ENCODE data around the gene TP53. TPM values are rescaled to one million over a fixed set of nuclear protein-coding genes. Genes with fewer than 3 reads are reported as not detected.
"Not testable (repeated sequence)": the region's sequence is repeated elsewhere in the genome, so short reads cannot be mapped to it uniquely, and the experiment has no call there.

Gene TP53
- total RNA-seq, 5 donors from 2014 or later (not counting 1 experiment from before 2014, with no cell fraction given), result 65.1 to 108 (median 93.5) TPM

DNA sequence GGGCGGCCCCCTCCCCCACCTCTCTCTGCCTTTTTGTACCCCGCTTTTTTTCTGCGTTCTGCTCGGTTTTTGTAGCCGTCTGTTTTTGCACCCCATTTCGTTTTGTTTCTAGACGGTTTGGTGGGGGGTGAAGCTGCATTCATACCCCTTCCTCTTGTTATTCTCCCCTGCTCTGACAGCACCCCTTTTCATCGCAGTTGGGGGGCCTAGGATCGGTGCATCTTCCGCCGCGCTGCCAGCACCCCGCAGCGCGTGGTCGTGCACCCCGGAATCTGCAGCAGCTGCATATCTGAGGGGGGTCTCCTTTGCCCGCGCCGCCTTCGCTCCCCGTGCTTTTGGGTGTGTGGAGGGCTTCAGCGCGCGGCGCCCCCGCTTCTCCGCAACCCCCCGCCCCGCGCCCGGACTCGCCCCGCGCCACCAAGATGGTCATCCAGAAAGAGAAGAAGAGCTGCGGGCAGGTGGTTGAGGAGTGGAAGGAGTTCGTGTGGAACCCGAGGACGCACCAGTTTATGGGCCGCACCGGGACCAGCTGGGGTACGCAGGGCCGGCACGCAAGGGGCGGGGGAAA is 36.1 kb downstream of the TP53 start:
- H3K4me3 ChIP-seq (ENCODE audit: control insufficient read depth in 1 of 2, extremely low read depth in 1 of 2, low read length in 1 of 2), result peak overlapping the region; percentile 31 to 73
- ATAC-seq (replicated peaks in 1 of 4) (peak in 3 of 4 experiments; percentile 5 to 13 (median 12)), DNase-seq (peak in 1 of 35 experiments; percentile 17)
- Mint-ChIP-seq H3K4me1 (peaks cover 12 to 25% (median 18%) of the 10 kb centered on the region in 3 donors), H3K4me3 (peak overlapping the region; percentile 76 to 88 (median 79)), H3K9me3 (no peaks in the 10 kb centered on the region), H3K27me3 (peaks cover 18 to 56% of the 10 kb centered on the region in 2 donors), H3K27ac (no peak overlapping the region), H3K36me3 (no peaks in the 10 kb centered on the region)
- H3K27ac ChIP-seq (ENCODE audit: low read length), result no peak overlapping the region
- peaks cover 0 to 23% of the 10 kb centered on the region in 2 experiments for H3K4me1 ChIP-seq (ENCODE audit: control insufficient read depth in 1 of 2, extremely low read depth in 1 of 2, insufficient read depth in 2 of 2, low read length in 2 of 2)
- no peaks in the 10 kb centered on the region for H3K9me3 ChIP-seq
- no peaks in the 10 kb centered on the region for H3K36me3 ChIP-seq (ENCODE audit: control insufficient read depth in 2 of 2, extremely low read depth in 1 of 2, insufficient read depth in 1 of 2, low read length in 1 of 2)
- under 1% methylated on average over 44 of the region's 45 CpGs for WGBS (ENCODE audit: insufficient coverage)
- H3K27me3 ChIP-seq (replicated peaks in 1 of 2; ENCODE audit: control insufficient read depth in 2 of 2, extremely low read depth in 1 of 2, insufficient read depth in 2 of 2, low read length in 1 of 2), result peaks cover 0 to 71% of the 10 kb centered on the region in 2 experiments
- CTCF ChIA-PET, result interaction anchor here (0.5 to 3.4 kb wide), 10 partner anchors 11 to 614 kb away, joined by 3 to 22 read pairs (median 3); partner anchors contain the start of genes WRAP53 (in 2 of the 2), SAT2 (in 1 of the 2), TMEM256 (in 1 of the 2) and TP53 (in 1 of the 2)
- POLR2A ChIA-PET, result interaction anchor here in 1 of 2 donors (0.5 to 1.0 kb wide), 3 partner anchors 35 to 36 kb away, joined by 3 read pairs; partner anchors contain the start of gene TP53

DNA sequence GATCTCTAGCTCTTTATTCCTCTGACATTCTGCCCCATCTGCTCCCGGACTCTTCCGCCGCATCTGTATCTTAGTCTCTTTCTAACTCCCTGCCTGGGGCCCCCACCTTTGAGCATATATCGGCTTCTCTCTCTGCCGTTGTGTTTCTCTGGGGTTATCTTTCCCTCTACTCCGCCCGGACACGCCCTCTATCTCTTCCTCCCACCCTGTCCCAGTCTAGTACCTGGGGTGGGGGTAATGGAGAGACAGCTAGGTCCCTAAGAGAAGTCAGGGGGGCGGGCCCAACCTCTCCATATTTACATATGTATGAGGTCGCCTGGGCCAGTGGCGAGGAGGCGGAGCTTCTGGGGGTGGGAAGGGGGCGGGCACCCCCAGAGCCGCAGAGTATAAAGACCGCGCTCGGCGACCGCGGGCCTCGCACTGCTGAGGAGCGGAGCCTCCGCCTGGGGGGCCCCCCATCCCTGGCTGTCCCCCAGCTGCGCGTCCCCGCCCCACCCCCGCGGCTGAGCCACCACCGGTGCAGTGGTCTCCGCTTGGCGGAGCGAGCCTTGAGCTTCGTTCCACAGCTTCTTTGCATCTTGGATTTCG is 36.7 kb downstream of the TP53 start, which contains the start of gene ATP1B2:
ATP1B2 (plus strand) TSS at position 418 of the 588 bp plus-strand sequence. CDS start 593 bp downstream, outside the sequence.
- ChIA-PET POLR2A (interaction anchor here in 1 of 2 donors (0.5 to 1.0 kb wide), 7 partner anchors 16 to 615 kb away, joined by 3 to 6 read pairs (median 3); partner anchors contain the start of genes SAT2, SLC16A13 and TP53), CTCF (interaction anchor here (0.5 to 3.4 kb wide), 13 partner anchors 11 to 614 kb away, joined by 3 to 22 read pairs (median 3); partner anchors contain the start of genes WRAP53 (in 2 of the 2), SAT2 (in 1 of the 2), TMEM256 (in 1 of the 2) and TP53 (in 1 of the 2))
- Histone ChIP-seq H3K4me1 (ENCODE audit: control insufficient read depth in 1 of 2, extremely low read depth in 1 of 2, insufficient read depth in 2 of 2, low read length in 2 of 2) (peaks cover 0 to 23% of the 10 kb centered on the region in 2 experiments), H3K27ac (ENCODE audit: low read length) (no peak within 1 kb of the TSS), H3K27me3 (replicated peaks in 1 of 2; ENCODE audit: control insufficient read depth in 2 of 2, extremely low read depth in 1 of 2, insufficient read depth in 2 of 2, low read length in 1 of 2) (peaks cover 0 to 72% of the 10 kb centered on the region in 2 experiments), H3K4me3 (ENCODE audit: control insufficient read depth in 1 of 2, extremely low read depth in 1 of 2, low read length in 1 of 2) (peak within 1 kb of the TSS; percentile 31 to 73), H3K36me3 (ENCODE audit: control insufficient read depth in 2 of 2, extremely low read depth in 1 of 2, insufficient read depth in 1 of 2, low read length in 1 of 2) (no peaks in the 10 kb centered on the region), H3K9me3 (no peaks in the 10 kb centered on the region)
- H3K4me3 Mint-ChIP-seq, result peak within 1 kb of the TSS; percentile 79 to 88 (median 79)
- H3K27ac Mint-ChIP-seq, result peak within 1 kb of the TSS in 1 of 2 donors; percentile 32
- ATAC-seq (replicated peaks in 1 of 4) (peak; percentile 90 to 94 (median 94)), DNase-seq (peak; percentile 39 to 85 (median 67))
- H3K27me3 Mint-ChIP-seq, result peaks cover 20 to 60% of the 10 kb centered on the region in 2 donors
- H3K36me3 Mint-ChIP-seq, result no peaks in the 10 kb centered on the region
- 1% methylated on average over 11 of the region's 34 CpGs for WGBS (ENCODE audit: insufficient coverage)
- H3K9me3 Mint-ChIP-seq, result no peaks in the 10 kb centered on the region
- H3K4me1 Mint-ChIP-seq, result peaks cover 12 to 25% (median 18%) of the 10 kb centered on the region in 3 donors

DNA sequence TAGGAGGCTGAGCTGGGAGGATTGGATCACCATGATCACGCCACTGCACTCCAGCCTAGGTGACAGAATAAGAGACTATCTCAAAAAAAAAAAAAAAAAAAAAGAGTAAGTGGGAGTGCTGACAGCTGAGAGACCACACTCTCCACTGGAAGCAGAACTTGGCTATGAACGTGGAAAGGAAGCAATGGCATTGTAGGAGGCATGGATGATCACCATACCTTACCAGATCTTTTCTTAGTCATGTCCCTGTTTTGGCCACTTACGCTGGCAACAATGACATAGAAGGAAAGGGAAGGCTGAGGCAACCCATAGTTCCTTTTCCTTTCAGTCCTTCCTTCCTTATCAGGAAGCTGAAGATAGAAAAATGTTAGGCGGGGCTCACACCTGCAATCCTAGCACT is 40.3 kb downstream of the TP53 start:
- no peak overlapping the region for H3K27ac Mint-ChIP-seq
- Histone ChIP-seq H3K36me3 (ENCODE audit: control insufficient read depth in 2 of 2, extremely low read depth in 1 of 2, insufficient read depth in 1 of 2, low read length in 1 of 2) (no peaks in the 10 kb centered on the region), H3K27ac (ENCODE audit: low read length) (no peak overlapping the region), H3K27me3 (replicated peaks in 1 of 2; ENCODE audit: control insufficient read depth in 2 of 2, extremely low read depth in 1 of 2, insufficient read depth in 2 of 2, low read length in 1 of 2) (peaks cover 0 to 66% of the 10 kb centered on the region in 2 experiments), H3K9me3 (no peaks in the 10 kb centered on the region), H3K4me3 (ENCODE audit: control insufficient read depth in 1 of 2, extremely low read depth in 1 of 2, low read length in 1 of 2) (no peak overlapping the region), H3K4me1 (ENCODE audit: control insufficient read depth in 1 of 2, extremely low read depth in 1 of 2, insufficient read depth in 2 of 2, low read length in 2 of 2) (peaks cover 0 to 23% of the 10 kb centered on the region in 2 experiments)
- no peaks in the 10 kb centered on the region for H3K36me3 Mint-ChIP-seq
- H3K27me3 Mint-ChIP-seq, result peaks cover 20 to 51% of the 10 kb centered on the region in 2 donors
- ATAC-seq (replicated peaks in 1 of 4) (no peak), DNase-seq (no peak)
- no peaks in the 10 kb centered on the region for H3K9me3 Mint-ChIP-seq
- H3K4me3 Mint-ChIP-seq, result no peak overlapping the region
- CTCF ChIA-PET, result interaction anchor here in 1 of 2 donors (0.7 kb wide), 1 partner anchor 665 kb away, joined by 3 read pairs; no protein-coding TSS in a partner anchor
- 100% methylated on average over 1 of the region's 4 CpGs for WGBS (ENCODE audit: insufficient coverage)
- POLR2A ChIA-PET, result no interaction called here
- H3K4me1 Mint-ChIP-seq, result peaks cover 18 to 22% (median 18%) of the 10 kb centered on the region in 3 donors

DNA sequence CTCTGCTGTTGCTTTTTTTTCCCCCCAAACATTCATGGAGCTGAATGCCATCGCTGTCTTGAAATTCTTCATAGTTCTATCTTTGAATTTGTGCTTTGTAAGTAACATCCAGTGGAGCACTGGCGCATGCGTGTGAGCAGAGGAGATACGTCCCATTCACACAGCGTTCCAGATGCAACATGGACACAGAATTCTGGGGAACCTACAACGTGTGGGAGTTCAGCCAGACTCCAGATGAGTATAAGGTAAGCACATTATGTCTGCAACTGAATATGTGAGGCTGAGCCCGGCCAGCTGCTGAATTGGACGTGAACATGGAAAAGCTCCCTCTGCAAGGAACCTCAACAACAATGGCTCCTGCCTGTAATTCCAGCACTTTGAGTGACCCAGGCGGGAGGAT is 40.8 kb downstream of the TP53 start:
- Histone ChIP-seq H3K9me3 (no peaks in the 10 kb centered on the region), H3K27ac (ENCODE audit: low read length) (no peak overlapping the region), H3K4me1 (ENCODE audit: control insufficient read depth in 1 of 2, extremely low read depth in 1 of 2, insufficient read depth in 2 of 2, low read length in 2 of 2) (peaks cover 0 to 18% of the 10 kb centered on the region in 2 experiments), H3K4me3 (ENCODE audit: control insufficient read depth in 1 of 2, extremely low read depth in 1 of 2, low read length in 1 of 2) (no peak overlapping the region), H3K27me3 (replicated peaks in 1 of 2; ENCODE audit: control insufficient read depth in 2 of 2, extremely low read depth in 1 of 2, insufficient read depth in 2 of 2, low read length in 1 of 2) (peaks cover 0 to 61% of the 10 kb centered on the region in 2 experiments), H3K36me3 (ENCODE audit: control insufficient read depth in 2 of 2, extremely low read depth in 1 of 2, insufficient read depth in 1 of 2, low read length in 1 of 2) (no peaks in the 10 kb centered on the region)
- H3K27ac Mint-ChIP-seq, result no peak overlapping the region
- peaks cover 20 to 48% of the 10 kb centered on the region in 2 donors for H3K27me3 Mint-ChIP-seq
- H3K4me1 Mint-ChIP-seq, result peaks cover 18 to 23% (median 20%) of the 10 kb centered on the region in 3 donors
- ChIA-PET POLR2A (no interaction called here), CTCF (no interaction called here)
- H3K9me3 Mint-ChIP-seq, result no peaks in the 10 kb centered on the region
- no peaks in the 10 kb centered on the region for H3K36me3 Mint-ChIP-seq
- WGBS (ENCODE audit: insufficient coverage), result 91% methylated on average over 5 of the region's 9 CpGs
- DNase-seq (no peak), ATAC-seq (replicated peaks in 1 of 4) (no peak)
- no peak overlapping the region for H3K4me3 Mint-ChIP-seq

DNA sequence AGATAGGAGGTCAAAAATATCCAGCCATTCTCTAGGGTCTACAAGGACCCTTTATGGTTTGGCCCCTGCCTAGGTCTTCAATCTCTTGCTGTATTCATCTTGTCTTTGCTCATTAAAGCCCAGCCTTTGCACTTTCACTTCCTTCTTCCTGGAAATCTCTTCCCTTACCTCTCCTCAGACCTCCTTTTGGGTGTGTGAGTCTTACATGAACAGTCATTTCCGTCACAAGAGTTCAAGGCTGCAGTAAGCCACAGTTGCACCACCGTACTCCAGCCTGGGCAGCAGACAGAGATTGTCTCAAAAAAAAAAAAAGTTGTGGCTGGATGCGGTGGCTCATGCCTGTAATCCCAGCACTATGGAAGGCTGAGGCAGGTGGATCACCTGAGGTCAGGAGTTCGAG is 42.5 kb downstream of the TP53 start:
- no peak overlapping the region for H3K4me3 Mint-ChIP-seq
- Histone ChIP-seq H3K4me3 (ENCODE audit: control insufficient read depth in 1 of 2, extremely low read depth in 1 of 2, low read length in 1 of 2) (no peak overlapping the region), H3K9me3 (no peaks in the 10 kb centered on the region), H3K36me3 (ENCODE audit: control insufficient read depth in 2 of 2, extremely low read depth in 1 of 2, insufficient read depth in 1 of 2, low read length in 1 of 2) (no peaks in the 10 kb centered on the region), H3K27me3 (replicated peaks in 1 of 2; ENCODE audit: control insufficient read depth in 2 of 2, extremely low read depth in 1 of 2, insufficient read depth in 2 of 2, low read length in 1 of 2) (peaks cover 0 to 44% of the 10 kb centered on the region in 2 experiments), H3K4me1 (ENCODE audit: control insufficient read depth in 1 of 2, extremely low read depth in 1 of 2, insufficient read depth in 2 of 2, low read length in 2 of 2) (peaks cover 0 to under 1% of the 10 kb centered on the region in 2 experiments), H3K27ac (ENCODE audit: low read length) (no peak overlapping the region)
- no peak for DNase-seq
- no peak for ATAC-seq (replicated peaks in 1 of 4)
- POLR2A ChIA-PET, result no interaction called here
- 90% methylated on average over 3 of the region's 4 CpGs for WGBS (ENCODE audit: insufficient coverage)
- no peaks in the 10 kb centered on the region for H3K36me3 Mint-ChIP-seq
- peaks cover 1 to 8% (median 8%) of the 10 kb centered on the region in 3 donors for H3K4me1 Mint-ChIP-seq
- no peak overlapping the region for H3K27ac Mint-ChIP-seq
- peaks cover 6 to 34% of the 10 kb centered on the region in 2 donors for H3K27me3 Mint-ChIP-seq
- H3K9me3 Mint-ChIP-seq, result no peaks in the 10 kb centered on the region
- CTCF ChIA-PET, result no interaction called here

DNA sequence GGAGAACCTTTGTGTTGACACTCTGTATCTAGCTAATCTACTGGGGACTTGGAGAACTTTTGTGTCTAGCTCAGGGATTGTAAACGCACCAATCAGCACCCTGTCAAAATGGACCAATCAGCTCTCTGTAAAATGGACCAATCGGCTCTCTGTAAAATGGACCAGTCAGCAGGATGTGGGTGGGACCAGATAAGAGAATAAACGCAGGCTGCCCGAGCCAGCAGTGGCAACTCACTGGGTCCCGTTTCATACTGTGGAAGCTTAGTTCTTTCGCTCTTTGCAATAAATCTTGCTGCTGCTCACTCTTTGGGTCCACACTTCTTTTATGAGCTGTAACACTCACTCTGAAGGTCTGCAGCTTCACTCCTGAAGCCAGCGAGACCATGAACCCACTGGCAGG is 45.7 kb downstream of the TP53 start:
- CTCF ChIA-PET, result interaction anchor here in 1 of 2 donors (1.2 to 1.6 kb wide), 3 partner anchors 14 to 46 kb away, joined by 3 to 8 read pairs (median 4); partner anchors contain the start of genes FXR2, SAT2 and TP53
- DNase-seq, result peak in 2 of 35 experiments; percentile 6 to 29
- H3K4me3 Mint-ChIP-seq, result peak overlapping the region in 2 of 3 donors; percentile 28 to 69
- H3K36me3 ChIP-seq (ENCODE audit: control insufficient read depth in 2 of 2, extremely low read depth in 1 of 2, insufficient read depth in 1 of 2, low read length in 1 of 2); H3K9me3 ChIP-seq; H3K4me3 ChIP-seq (ENCODE audit: control insufficient read depth in 1 of 2, extremely low read depth in 1 of 2, low read length in 1 of 2); H3K9me3 Mint-ChIP-seq; H3K4me1 ChIP-seq (ENCODE audit: control insufficient read depth in 1 of 2, extremely low read depth in 1 of 2, insufficient read depth in 2 of 2, low read length in 2 of 2); H3K27ac ChIP-seq (ENCODE audit: low read length); H3K4me1 Mint-ChIP-seq; POLR2A ChIA-PET; H3K36me3 Mint-ChIP-seq: not testable (repeated sequence)
- peaks cover 5 to 13% of the 10 kb centered on the region in 2 donors for H3K27me3 Mint-ChIP-seq
- peak in 1 of 4 experiments; percentile 35 for ATAC-seq (replicated peaks in 1 of 4)
- H3K27ac Mint-ChIP-seq, result peak overlapping the region in 1 of 2 donors; percentile 45
- H3K27me3 ChIP-seq (replicated peaks in 1 of 2; ENCODE audit: control insufficient read depth in 2 of 2, extremely low read depth in 1 of 2, insufficient read depth in 2 of 2, low read length in 1 of 2), result peaks cover 0 to 28% of the 10 kb centered on the region in 2 experiments
- WGBS (ENCODE audit: insufficient coverage), result 54% methylated on average over 5 of the region's 7 CpGs
